PFSK-1 (cell line): ENCODE results near the gene SAGE1.

Source experiments
- FOXP2 ChIP-seq: optimal IDR thresholded peaks from 2 replicates; pipeline ENCODE3; 2011; ENCODE audit warnings: borderline replicate concordance, control low read depth, inconsistent platforms; ENCODE audit not compliant: insufficient read depth; ENCODE audit errors: extremely low read length, extremely low read depth
- POLR2AphosphoS5 ChIP-seq: IDR thresholded peaks from 2 replicates; pipeline ENCODE4 v1.6.1; 2012; ENCODE audit warnings: low read depth, mild to moderate bottlenecking, control low read depth, low read length, moderate library complexity
- SIN3A ChIP-seq: IDR thresholded peaks from 2 replicates; pipeline ENCODE4 v1.6.1; 2012; ENCODE audit warnings: mild to moderate bottlenecking, low read length, moderate library complexity, borderline replicate concordance; ENCODE audit not compliant: insufficient read depth
- TAF1 ChIP-seq: IDR thresholded peaks from 2 replicates; pipeline ENCODE4 v1.6.1; 2012; ENCODE audit warnings: low read length, control low read depth, borderline replicate concordance; ENCODE audit not compliant: insufficient read depth
- TF ChIP-seq, protein P1 (sequence below), 2 experiments: IDR thresholded peaks; 2 replicates each; pipeline versions ENCODE4 v1.6.1 to v1.8.0; 2011 to 2012; ENCODE audit warnings: low read depth in 2 of 2, low read length in 2 of 2, control low read depth in 1 of 2, inconsistent platforms in 1 of 2, mild to moderate bottlenecking in 1 of 2, moderate library complexity in 1 of 2; ENCODE audit not compliant: insufficient read depth in 1 of 2

GRCh38 chrX:135914404-135914803, 20.9 kb downstream of the SAGE1 start:
- no peak for TF ChIP-seq SIN3A
- TF ChIP-seq POLR2AphosphoS5 = no peak
- no peak for TF ChIP-seq FOXP2
- TF ChIP-seq, protein P1, sequence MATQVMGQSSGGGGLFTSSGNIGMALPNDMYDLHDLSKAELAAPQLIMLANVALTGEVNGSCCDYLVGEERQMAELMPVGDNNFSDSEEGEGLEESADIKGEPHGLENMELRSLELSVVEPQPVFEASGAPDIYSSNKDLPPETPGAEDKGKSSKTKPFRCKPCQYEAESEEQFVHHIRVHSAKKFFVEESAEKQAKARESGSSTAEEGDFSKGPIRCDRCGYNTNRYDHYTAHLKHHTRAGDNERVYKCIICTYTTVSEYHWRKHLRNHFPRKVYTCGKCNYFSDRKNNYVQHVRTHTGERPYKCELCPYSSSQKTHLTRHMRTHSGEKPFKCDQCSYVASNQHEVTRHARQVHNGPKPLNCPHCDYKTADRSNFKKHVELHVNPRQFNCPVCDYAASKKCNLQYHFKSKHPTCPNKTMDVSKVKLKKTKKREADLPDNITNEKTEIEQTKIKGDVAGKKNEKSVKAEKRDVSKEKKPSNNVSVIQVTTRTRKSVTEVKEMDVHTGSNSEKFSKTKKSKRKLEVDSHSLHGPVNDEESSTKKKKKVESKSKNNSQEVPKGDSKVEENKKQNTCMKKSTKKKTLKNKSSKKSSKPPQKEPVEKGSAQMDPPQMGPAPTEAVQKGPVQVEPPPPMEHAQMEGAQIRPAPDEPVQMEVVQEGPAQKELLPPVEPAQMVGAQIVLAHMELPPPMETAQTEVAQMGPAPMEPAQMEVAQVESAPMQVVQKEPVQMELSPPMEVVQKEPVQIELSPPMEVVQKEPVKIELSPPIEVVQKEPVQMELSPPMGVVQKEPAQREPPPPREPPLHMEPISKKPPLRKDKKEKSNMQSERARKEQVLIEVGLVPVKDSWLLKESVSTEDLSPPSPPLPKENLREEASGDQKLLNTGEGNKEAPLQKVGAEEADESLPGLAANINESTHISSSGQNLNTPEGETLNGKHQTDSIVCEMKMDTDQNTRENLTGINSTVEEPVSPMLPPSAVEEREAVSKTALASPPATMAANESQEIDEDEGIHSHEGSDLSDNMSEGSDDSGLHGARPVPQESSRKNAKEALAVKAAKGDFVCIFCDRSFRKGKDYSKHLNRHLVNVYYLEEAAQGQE (IDR thresholded peaks at IDR 0.05; ENCODE audit: insufficient read depth in 1 of 2, low read depth in 2 of 2, low read length in 2 of 2) = no peak
- no peak for TF ChIP-seq TAF1
